Germinal center (tissue), 1 donor: ENCODE data around the gene MSX1.

Experiments used
- DNase-seq: peaks from one replicate; pipeline ENCODE4 v3.0.0; 2012; ENCODE audit warnings: mixed read lengths, low spot score

The MSX1 gene

GRCh38 chr4:4841156-4841555 lies 18.3 kb upstream of the MSX1 start:
- no peak for DNase-seq

GRCh38 chr4:4842476-4843441 lies 16.7 kb upstream of the MSX1 start:
- DNase-seq = no peak

- no peak for DNase-seq
These were observed 15.7 kb upstream of the MSX1 start for GRCh38 chr4:4843635-4844291.

GRCh38 chr4:4845027-4845426 lies 14.4 kb upstream of the MSX1 start:
- DNase-seq = no peak

GRCh38 chr4:4847011-4847410 lies 12.5 kb upstream of the MSX1 start:
- DNase-seq = no peak

GRCh38 chr4:4848540-4848939 lies 10.9 kb upstream of the MSX1 start:
- DNase-seq = no peak

- no peak for DNase-seq
These were observed 10.4 kb upstream of the MSX1 start for GRCh38 chr4:4849106-4849505.

- DNase-seq = no peak
These were observed 9.8 kb upstream of the MSX1 start for GRCh38 chr4:4849524-4850193.

- DNase-seq = no peak
These were observed 8.4 kb upstream of the MSX1 start for GRCh38 chr4:4851081-4851480.

GRCh38 chr4:4851906-4852305 lies 7.6 kb upstream of the MSX1 start:
- no peak for DNase-seq

- DNase-seq = no peak
These were observed 6.7 kb upstream of the MSX1 start for GRCh38 chr4:4852591-4853362.

- no peak for DNase-seq
These were observed 6.1 kb upstream of the MSX1 start for GRCh38 chr4:4853371-4853823.

- no peak for DNase-seq
These were observed 5.4 kb upstream of the MSX1 start for GRCh38 chr4:4853921-4854648.

- no peak for DNase-seq
These were observed 4.7 kb upstream of the MSX1 start for GRCh38 chr4:4854649-4855295.

GRCh38 chr4:4855301-4856070 lies 4.0 kb upstream of the MSX1 start:
- DNase-seq = no peak

- no peak for DNase-seq
These were observed 3.1 kb upstream of the MSX1 start for GRCh38 chr4:4856071-4857000.

GRCh38 chr4:4857001-4857808 lies 2.3 kb upstream of the MSX1 start:
- DNase-seq = no peak
